OCI-LY1 (cell line): ENCODE measurements around the gene GMPPA.

ENCODE experiments used
- H2AFZ ChIP-seq: fragments of 200-600 bp; sonication (generic), shearing (Covaris generic); 2 replicates; pipeline ENCODE4 v1.6.0; 2014; ENCODE audit warnings: antibody characterized with exemption, mild to moderate bottlenecking, low read length
- H3F3A ChIP-seq: fragments of 200-600 bp; sonication (generic), shearing (Covaris generic); 2 replicates; pipeline ENCODE4 v1.6.0; 2014; ENCODE audit warnings: mild to moderate bottlenecking, antibody characterized with exemption, low read length, moderate library complexity; ENCODE audit not compliant: insufficient read depth
- H3K27ac ChIP-seq: fragments of 200-600 bp; sonication (generic); 2 replicates; pipeline ENCODE4 v1.5.1; 2014; ENCODE audit warnings: low read length, mixed run types, mild to moderate bottlenecking, low read depth; ENCODE audit not compliant: poor library complexity, severe bottlenecking
- H3K27me3 ChIP-seq: fragments of 200-600 bp; sonication (generic); 2 replicates; pipeline ENCODE4 v1.6.0; 2014; ENCODE audit warnings: antibody characterized with exemption, mild to moderate bottlenecking, low read length, moderate library complexity; ENCODE audit not compliant: insufficient read depth
- H3K36me3 ChIP-seq: fragments of 200-600 bp; sonication (generic); 2 replicates; pipeline ENCODE4 v1.6.1; 2014; ENCODE audit warnings: mild to moderate bottlenecking, antibody characterized with exemption, low read length, moderate library complexity, mixed read lengths; ENCODE audit not compliant: insufficient read depth
- H3K4me1 ChIP-seq: fragments of 200-600 bp; sonication (generic); 2 replicates; pipeline ENCODE4 v1.5.1; 2014; ENCODE audit warnings: mild to moderate bottlenecking, low read length, moderate library complexity; ENCODE audit not compliant: insufficient read depth, severe bottlenecking
- H3K4me2 ChIP-seq: fragments of 200-600 bp; sonication (generic), shearing (Covaris generic); 2 replicates; pipeline ENCODE4 v1.6.1; 2014; ENCODE audit warnings: low read length
- H3K4me3 ChIP-seq: fragments of 200-600 bp; sonication (generic); 2 replicates; pipeline ENCODE4 v1.5.1; 2014; ENCODE audit warnings: low read length, low read depth, mild to moderate bottlenecking, mixed read lengths; ENCODE audit not compliant: poor library complexity, severe bottlenecking
- H3K79me2 ChIP-seq: fragments of 200-600 bp; shearing (Covaris generic); 2 replicates; pipeline ENCODE4 v1.6.1; 2016; ENCODE audit warnings: mixed run types, low read length, mixed read lengths; ENCODE audit not compliant: insufficient read depth
- H3K9ac ChIP-seq: fragments of 200-600 bp; sonication (generic), shearing (Covaris generic); 2 replicates; pipeline ENCODE4 v1.6.1; 2014; ENCODE audit warnings: mild to moderate bottlenecking, low read length, mixed read lengths
- H3K9me2 ChIP-seq: fragments of 200-600 bp; sonication (generic), shearing (Covaris generic); 2 replicates; pipeline ENCODE4 v1.6.1; 2014; ENCODE audit warnings: low read depth, mild to moderate bottlenecking, low read length, mixed read lengths
- H3K9me3 ChIP-seq: fragments of 200-600 bp; shearing (Covaris generic); 2 replicates; pipeline ENCODE4 v1.6.1; 2014; ENCODE audit warnings: low read length, mixed read lengths
- H4K20me1 ChIP-seq: fragments of 200-600 bp; sonication (generic), shearing (Covaris generic); 2 replicates; pipeline ENCODE4 v1.6.0; 2016; ENCODE audit warnings: mild to moderate bottlenecking, low read length; ENCODE audit not compliant: insufficient read depth
- CTCF ChIP-seq: fragments of 200-600 bp; sonication (generic), shearing (Covaris generic); IDR thresholded peaks from 2 replicates; pipeline ENCODE4 v1.5.1; 2017; ENCODE audit warnings: mild to moderate bottlenecking, antibody characterized with exemption, low read length, moderate library complexity, mixed read lengths
- EZH2 ChIP-seq: fragments of 200-600 bp; sonication (generic), shearing (Covaris generic); IDR thresholded peaks from 2 replicates; pipeline ENCODE4 v1.8.0; 2017; ENCODE audit warnings: borderline replicate concordance, mixed run types, mild to moderate bottlenecking, antibody characterized with exemption, low read length, moderate library complexity, mixed read lengths

Gene GMPPA

GRCh38 chr2:219538504-219538951, 39.8 kb downstream of the GMPPA start:
- Histone ChIP-seq H3K9me2 (no peaks in the 10 kb centered on the region), H3K27ac (no peak overlapping the region), H3K9me3 (no peaks in the 10 kb centered on the region), H2AFZ (no peak overlapping the region), H3F3A (no peaks in the 10 kb centered on the region), H3K4me1 (peaks cover 8% of the 10 kb centered on the region), H3K27me3 (no peaks in the 10 kb centered on the region; the same call in 1 of the 2 replicates), H3K4me3 (no peak overlapping the region), H3K79me2 (no peaks in the 10 kb centered on the region), H3K4me2 (no peak overlapping the region), H3K36me3 (peaks cover 11% of the 10 kb centered on the region; the same call in 1 of the 2 replicates), H3K9ac (no peak overlapping the region), H4K20me1 (no peaks in the 10 kb centered on the region)
- TF ChIP-seq EZH2 (no peak), CTCF (no peak)

- Histone ChIP-seq H3K9ac (no peak overlapping the region), H3K4me2 (no peak overlapping the region)
Measured at GRCh38 chr2:219538956-219539788, 40.5 kb downstream of the GMPPA start.

GRCh38 chr2:219539926-219540678, 41.4 kb downstream of the GMPPA start:
- no peak overlapping the region for H2AFZ ChIP-seq
- no peak overlapping the region for H3K9ac ChIP-seq
- peaks cover 13% of the 10 kb centered on the region for H3K4me1 ChIP-seq
- H3K4me3 ChIP-seq: no peak overlapping the region
- H3F3A ChIP-seq: no peaks in the 10 kb centered on the region
- TF ChIP-seq EZH2 (no peak), CTCF (no peak)
- no peak overlapping the region for H3K27ac ChIP-seq
- H3K9me2 ChIP-seq: no peaks in the 10 kb centered on the region
- H3K4me2 ChIP-seq: no peak overlapping the region
- no peaks in the 10 kb centered on the region for H3K79me2 ChIP-seq
- H3K9me3 ChIP-seq: no peaks in the 10 kb centered on the region
- H3K36me3 ChIP-seq: peaks cover 11% of the 10 kb centered on the region; the same call in 1 of the 2 replicates
- no peaks in the 10 kb centered on the region for H4K20me1 ChIP-seq
- no peaks in the 10 kb centered on the region; the same call in 1 of the 2 replicates for H3K27me3 ChIP-seq

More at GRCh38 chr2:219538956-219539788, 40.5 kb downstream of the GMPPA start:
- Histone ChIP-seq H3K79me2 (no peaks in the 10 kb centered on the region), H4K20me1 (no peaks in the 10 kb centered on the region), H3K9me2 (no peaks in the 10 kb centered on the region), H3K36me3 (peaks cover 11% of the 10 kb centered on the region; the same call in 1 of the 2 replicates), H2AFZ (no peak overlapping the region), H3K27me3 (no peaks in the 10 kb centered on the region; the same call in 1 of the 2 replicates), H3K9me3 (no peaks in the 10 kb centered on the region), H3F3A (no peaks in the 10 kb centered on the region), H3K4me3 (no peak overlapping the region), H3K4me1 (peaks cover 10% of the 10 kb centered on the region), H3K27ac (no peak overlapping the region)
- TF ChIP-seq EZH2 (no peak), CTCF (no peak)
